Osteocyte (in vitro differentiated cells): ENCODE results near the gene CUBN. TPM values are rescaled to one million over a fixed set of nuclear protein-coding genes. Genes with fewer than 3 reads are reported as not detected.
"Not testable (repeated sequence)": the region's sequence is repeated elsewhere in the genome, so short reads cannot be mapped to it uniquely, and the experiment has no call there.

Experiments
- DNase-seq: peaks from one replicate; pipeline ENCODE4 v3.0.0; 2021; ENCODE audit warnings: mixed read lengths; ENCODE audit not compliant: unreplicated experiment; ENCODE audit errors: extremely low spot score
- H3K27ac Mint-ChIP-seq: one replicate; pipeline ENCODE4 v1.8.0; 2021; ENCODE audit warnings: mild to moderate bottlenecking, mixed read lengths; ENCODE audit not compliant: unreplicated experiment
- H3K27me3 Mint-ChIP-seq: one replicate; pipeline ENCODE4 v1.8.0; 2021; ENCODE audit warnings: mixed read lengths; ENCODE audit not compliant: unreplicated experiment
- H3K36me3 Mint-ChIP-seq: one replicate; pipeline ENCODE4 v1.8.0; 2021; ENCODE audit warnings: mixed read lengths; ENCODE audit not compliant: unreplicated experiment
- H3K4me1 Mint-ChIP-seq: one replicate; pipeline ENCODE4 v1.8.0; 2021; ENCODE audit warnings: mixed read lengths; ENCODE audit not compliant: unreplicated experiment
- H3K4me3 Mint-ChIP-seq: one replicate; pipeline ENCODE4 v1.8.0; 2021; ENCODE audit warnings: mild to moderate bottlenecking, moderate library complexity, mixed read lengths; ENCODE audit not compliant: unreplicated experiment
- H3K9me3 Mint-ChIP-seq: one replicate; pipeline ENCODE4 v1.8.0; 2021; ENCODE audit warnings: mixed read lengths; ENCODE audit not compliant: unreplicated experiment
- total RNA-seq: library from RNA; stranded (reverse); gene quantifications from 2 replicates; pipeline ENCODE4 v1.2.1, GENCODE V29; 2021
- TF ChIP-seq, protein P1 (sequence below): fragments of 200-600 bp; sonication (generic); IDR thresholded peaks from 2 replicates; pipeline ENCODE4 v1.5.0; 2021; ENCODE audit warnings: antibody characterized with exemption, mild to moderate bottlenecking, moderate library complexity

The CUBN gene
- total RNA-seq, 1 donor from 2014 or later: 1.4 TPM

DNA sequence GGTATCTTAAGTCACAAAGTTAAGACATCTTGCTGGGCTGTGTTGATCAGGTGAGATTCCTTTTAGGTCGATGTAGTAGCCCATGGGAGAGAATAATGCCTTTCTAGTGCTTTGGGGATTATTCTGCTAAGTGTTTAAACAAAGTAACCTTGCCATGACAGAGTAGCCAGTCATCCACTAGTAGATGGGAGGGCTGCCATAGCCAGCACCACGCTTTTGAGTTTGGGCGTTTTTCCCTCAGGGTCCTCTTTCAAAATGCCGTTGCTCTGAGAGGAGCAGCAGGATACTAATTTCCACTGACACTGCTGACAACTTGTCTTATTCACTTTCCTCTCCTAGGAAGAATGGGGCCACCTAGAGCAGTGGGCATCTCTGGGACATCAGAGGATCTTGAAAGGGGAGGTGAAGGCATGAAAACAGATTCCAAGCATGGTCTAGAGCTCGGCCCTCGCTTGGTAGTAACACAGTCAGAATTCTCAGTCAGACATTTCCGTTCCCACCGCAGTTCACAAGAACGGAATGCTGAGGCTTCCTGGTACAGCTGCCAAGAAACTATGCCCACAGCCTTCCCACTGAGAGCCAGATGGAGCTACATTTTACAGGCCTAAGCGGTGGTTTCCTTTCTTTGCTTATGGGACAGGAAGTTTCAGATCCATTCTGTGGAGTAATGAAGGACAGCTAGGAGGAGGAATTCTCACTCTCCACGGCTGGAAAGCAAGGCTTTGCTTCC lies 297.1 kb downstream of the CUBN start:
- no peaks in the 10 kb centered on the region for H3K27me3 Mint-ChIP-seq
- peak overlapping the region; percentile 5 for H3K4me3 Mint-ChIP-seq
- H3K27ac Mint-ChIP-seq: peak overlapping the region; percentile 96
- no peaks in the 10 kb centered on the region for H3K9me3 Mint-ChIP-seq
- TF ChIP-seq, protein P1, sequence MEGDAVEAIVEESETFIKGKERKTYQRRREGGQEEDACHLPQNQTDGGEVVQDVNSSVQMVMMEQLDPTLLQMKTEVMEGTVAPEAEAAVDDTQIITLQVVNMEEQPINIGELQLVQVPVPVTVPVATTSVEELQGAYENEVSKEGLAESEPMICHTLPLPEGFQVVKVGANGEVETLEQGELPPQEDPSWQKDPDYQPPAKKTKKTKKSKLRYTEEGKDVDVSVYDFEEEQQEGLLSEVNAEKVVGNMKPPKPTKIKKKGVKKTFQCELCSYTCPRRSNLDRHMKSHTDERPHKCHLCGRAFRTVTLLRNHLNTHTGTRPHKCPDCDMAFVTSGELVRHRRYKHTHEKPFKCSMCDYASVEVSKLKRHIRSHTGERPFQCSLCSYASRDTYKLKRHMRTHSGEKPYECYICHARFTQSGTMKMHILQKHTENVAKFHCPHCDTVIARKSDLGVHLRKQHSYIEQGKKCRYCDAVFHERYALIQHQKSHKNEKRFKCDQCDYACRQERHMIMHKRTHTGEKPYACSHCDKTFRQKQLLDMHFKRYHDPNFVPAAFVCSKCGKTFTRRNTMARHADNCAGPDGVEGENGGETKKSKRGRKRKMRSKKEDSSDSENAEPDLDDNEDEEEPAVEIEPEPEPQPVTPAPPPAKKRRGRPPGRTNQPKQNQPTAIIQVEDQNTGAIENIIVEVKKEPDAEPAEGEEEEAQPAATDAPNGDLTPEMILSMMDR: no peak
- peaks cover 41% of the 10 kb centered on the region for H3K4me1 Mint-ChIP-seq
- peak; percentile 86 for DNase-seq
- no peaks in the 10 kb centered on the region for H3K36me3 Mint-ChIP-seq

DNA sequence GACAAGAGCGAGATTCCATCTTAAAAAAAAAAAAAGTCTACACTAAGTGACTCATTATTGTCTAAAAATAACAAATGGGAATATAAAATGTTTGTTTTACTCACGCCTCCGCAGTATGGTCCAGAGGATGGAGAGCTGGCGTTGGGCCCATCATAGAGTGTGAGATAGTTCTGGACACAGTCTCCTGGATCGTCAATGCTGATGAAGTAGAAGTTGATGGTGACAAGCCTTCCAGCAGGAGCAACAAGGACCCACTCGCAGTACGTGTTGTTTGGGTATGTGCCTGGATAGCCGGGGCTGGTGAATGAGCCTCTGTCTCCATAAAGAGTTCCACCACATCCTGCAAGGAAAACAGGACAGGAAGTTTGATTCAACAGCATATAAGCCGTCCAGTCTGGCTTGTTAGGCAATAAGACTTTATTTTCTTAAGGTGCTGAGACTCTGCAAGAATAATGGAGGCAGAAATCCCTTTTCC lies 300.9 kb downstream of the CUBN start:
- Mint-ChIP-seq H3K4me1 (peaks cover 39% of the 10 kb centered on the region), H3K27ac (peak overlapping the region; percentile 73), H3K36me3 (no peaks in the 10 kb centered on the region), H3K4me3 (no peak overlapping the region), H3K27me3 (peaks cover 2% of the 10 kb centered on the region), H3K9me3 (no peaks in the 10 kb centered on the region)
- DNase-seq: no peak
- TF ChIP-seq, protein P1: no peak

DNA sequence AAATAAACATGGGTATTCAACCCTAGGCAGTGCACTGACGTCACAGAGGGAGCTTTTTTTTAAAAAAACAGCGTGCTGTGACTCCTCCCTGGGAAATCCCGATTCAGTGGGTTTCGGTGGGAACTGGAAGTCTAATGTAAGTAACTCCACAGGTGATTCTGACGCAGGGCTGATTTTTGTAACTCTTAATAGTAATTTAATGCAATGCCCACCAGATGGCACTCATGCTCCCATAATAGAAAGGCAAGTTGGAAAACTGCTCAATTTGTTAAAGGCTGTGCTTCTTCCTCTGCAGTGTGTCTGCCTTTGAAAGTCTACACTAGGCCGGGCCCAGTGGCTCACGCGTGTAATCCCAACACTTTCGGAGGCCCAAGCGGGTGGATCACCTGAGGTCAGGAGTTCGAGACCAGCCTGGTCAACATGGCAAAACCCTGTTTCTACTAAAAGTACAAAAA lies 301.5 kb downstream of the CUBN start:
- Mint-ChIP-seq H3K27me3 (peaks cover 2% of the 10 kb centered on the region), H3K4me1 (peaks cover 33% of the 10 kb centered on the region), H3K9me3 (no peaks in the 10 kb centered on the region), H3K4me3 (no peak overlapping the region), H3K27ac (peak overlapping the region; percentile 73), H3K36me3 (no peaks in the 10 kb centered on the region)
- no peak for DNase-seq
- TF ChIP-seq, protein P1: peak; percentile 72

DNA sequence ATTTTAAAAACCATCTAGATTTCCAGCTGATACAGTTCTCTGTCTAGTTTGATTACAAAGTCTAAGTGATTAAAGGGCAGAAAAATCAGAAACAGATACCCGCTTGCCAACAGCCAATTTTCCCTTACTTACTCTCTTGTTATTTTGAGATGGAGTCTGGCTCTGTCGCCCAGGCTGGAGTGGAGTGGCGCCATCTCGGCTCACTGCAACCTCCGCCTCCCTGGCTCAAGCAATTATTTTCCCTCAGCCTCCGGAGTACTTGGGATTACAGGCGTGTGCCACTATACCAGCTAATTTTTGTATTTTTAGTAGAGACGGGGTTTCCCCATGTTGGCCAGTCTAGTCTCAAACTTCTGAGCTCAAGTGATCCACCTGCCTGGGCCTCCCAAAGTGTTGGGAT lies 302.1 kb downstream of the CUBN start:
- not testable (repeated sequence) for H3K27me3 Mint-ChIP-seq, H3K9me3 Mint-ChIP-seq, H3K27ac Mint-ChIP-seq, H3K4me3 Mint-ChIP-seq, H3K36me3 Mint-ChIP-seq, DNase-seq
- H3K4me1 Mint-ChIP-seq: peaks cover 27% of the 10 kb centered on the region

DNA sequence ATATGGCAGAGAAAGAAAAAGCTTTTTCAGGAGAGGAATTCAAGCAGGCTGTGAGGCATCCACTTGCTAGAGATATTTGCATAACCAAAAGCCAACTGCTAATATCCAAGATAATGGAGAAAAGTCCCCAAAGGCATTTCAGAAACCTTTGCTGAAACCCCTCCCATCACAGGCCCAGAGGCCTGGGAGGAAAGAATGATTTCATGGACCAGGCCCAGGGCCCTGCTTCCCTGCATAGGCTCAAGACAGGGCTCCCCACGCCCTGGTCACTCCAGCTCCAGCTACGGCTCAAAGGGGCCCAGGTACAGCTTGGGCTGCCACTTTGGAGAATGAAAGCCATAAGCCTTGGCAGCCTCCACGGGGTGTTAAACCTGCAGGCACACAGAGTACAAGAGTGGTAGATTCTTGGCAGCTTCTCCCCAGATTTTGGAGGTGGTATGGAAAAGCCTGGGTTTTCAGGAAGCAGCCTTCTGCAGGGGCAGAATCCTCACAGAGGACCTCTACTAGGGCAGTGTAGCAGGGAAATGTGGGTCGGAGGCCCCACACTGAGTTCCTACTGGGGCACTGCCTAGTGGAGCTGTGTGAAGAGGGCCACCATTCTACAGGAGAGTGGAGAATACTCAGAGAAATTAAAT lies 306.8 kb downstream of the CUBN start:
- peaks cover 2% of the 10 kb centered on the region for H3K27me3 Mint-ChIP-seq
- peaks cover 4% of the 10 kb centered on the region for H3K36me3 Mint-ChIP-seq
- peaks cover 9% of the 10 kb centered on the region for H3K4me1 Mint-ChIP-seq
- H3K4me3 Mint-ChIP-seq: no peak overlapping the region
- no peak for DNase-seq
- H3K9me3 Mint-ChIP-seq: peaks cover 10% of the 10 kb centered on the region
- TF ChIP-seq, protein P1: no peak
- no peak overlapping the region for H3K27ac Mint-ChIP-seq
